PC-3 (cell line): ENCODE measurements around the gene CNST. TPM values are rescaled to one million over a fixed set of nuclear protein-coding genes. Genes with fewer than 3 reads are reported as not detected.
"Not testable (repeated sequence)": the region's sequence is repeated elsewhere in the genome, so short reads cannot be mapped to it uniquely, and the experiment has no call there.

Experiments
- ATAC-seq: fragments of 200-7000 bp; cut with Tn5 transposase; 2 replicates; pipeline ENCODE4 v1.9.1; 2020; ENCODE audit warnings: mild to moderate bottlenecking, moderate library complexity
- BruUV-seq: library from RNA; stranded (reverse); fragments of 400-500 nt; replicated peaks from 2 replicates; lab custom pipeline; 2021; lab: Mats Ljungman, UMichigan
- CTCF ChIA-PET: fragments of 300-600 bp; sonication (Branson Sonifier 250); formaldehyde crosslinking; loops from one replicate; lab custom pipeline; 2022; ENCODE audit warnings: antibody characterized with exemption; lab: Charles Lee
- POLR2A ChIA-PET: fragments of 300-600 bp; sonication (Branson Sonifier 250); formaldehyde crosslinking; loops from one replicate; lab custom pipeline; 2022; ENCODE audit warnings: antibody characterized with exemption; ENCODE audit not compliant: unreplicated experiment; lab: Charles Lee
- DNase-seq: peaks from one replicate; pipeline ENCODE4 v3.0.0-alpha.2; 2015
- H2AFZ ChIP-seq: fragments of 300-600 bp; sonication (generic); 2 replicates; pipeline ENCODE4 v1.6.0; 2016; ENCODE audit warnings: antibody characterized with exemption, low read length
- H3F3A ChIP-seq: fragments of 300-600 bp; sonication (generic); one replicate; pipeline ENCODE4 v1.6.0; 2017; ENCODE audit warnings: antibody characterized with exemption, low read length, control low read depth, mild to moderate bottlenecking; ENCODE audit not compliant: unreplicated experiment
- H3K27ac ChIP-seq: fragments of 300-600 bp; sonication (generic); 2 replicates; pipeline ENCODE4 v1.5.1; 2016; ENCODE audit warnings: mild to moderate bottlenecking, low read length
- H3K27me3 ChIP-seq: fragments of 300-600 bp; sonication (generic); 2 replicates; pipeline ENCODE4 v1.6.1; 2016; ENCODE audit warnings: low read length, mixed read lengths
- H3K36me3 ChIP-seq: fragments of 300-600 bp; sonication (generic); 2 replicates; pipeline ENCODE4 v1.6.1; 2016; ENCODE audit warnings: low read depth, mixed run types, low read length, mixed read lengths
- H3K4me1 ChIP-seq: fragments of 300-600 bp; sonication (generic); 2 replicates; pipeline ENCODE4 v1.5.1; 2016; ENCODE audit warnings: low read length; ENCODE audit not compliant: insufficient read depth
- H3K4me2 ChIP-seq: fragments of 300-600 bp; sonication (generic); 2 replicates; pipeline ENCODE4 v1.6.0; 2016; ENCODE audit warnings: low read length
- H3K4me3 ChIP-seq: fragments of 300-600 bp; sonication (generic); 2 replicates; pipeline ENCODE4 v1.5.1; 2016; ENCODE audit warnings: mild to moderate bottlenecking, low read length, mixed read lengths
- H3K79me2 ChIP-seq: fragments of 300-600 bp; sonication (generic); 2 replicates; pipeline ENCODE4 v1.6.1; 2017; ENCODE audit warnings: low read length, mixed read lengths
- H3K9ac ChIP-seq: fragments of 300-600 bp; sonication (generic); 2 replicates; pipeline ENCODE4 v1.6.0; 2016; ENCODE audit warnings: mild to moderate bottlenecking, low read length
- H3K9me2 ChIP-seq: fragments of 300-600 bp; sonication (generic); replicated peaks from 2 replicates; pipeline ENCODE4 v1.6.1; 2016; ENCODE audit warnings: mixed run types, low read length, mixed read lengths
- H3K9me3 ChIP-seq: fragments of 300-600 bp; sonication (generic); 2 replicates; pipeline ENCODE4 v1.6.1; 2016; ENCODE audit warnings: low read length, mixed read lengths
- H4K20me1 ChIP-seq: fragments of 300-600 bp; sonication (generic); 2 replicates; pipeline ENCODE4 v1.6.1; 2016; ENCODE audit warnings: low read length, mixed read lengths
- EZH2 ChIP-seq: fragments of 300-600 bp; sonication (generic); IDR thresholded peaks from one replicate; pipeline ENCODE4 v1.6.1; 2017; ENCODE audit warnings: antibody characterized with exemption, mild to moderate bottlenecking, low read length; ENCODE audit not compliant: unreplicated experiment
- EZH2phosphoT487 ChIP-seq: fragments of 300-600 bp; sonication (generic); IDR thresholded peaks from 2 replicates; pipeline ENCODE4 v1.6.1; 2018; ENCODE audit warnings: mild to moderate bottlenecking, antibody characterized with exemption, low read length, borderline replicate concordance
- intact Hi-C: fragments of 100-400 bp; cut with micrococcal nuclease; formaldehyde crosslinking; loops from 2 replicates; pipeline ENCODE4 v1.9.0; 2023
- total RNA-seq: library from RNA; depleted of rRNA; stranded (reverse); fragments of >200 nt; gene quantifications from 2 replicates; pipeline ENCODE4 v1.2.3, GENCODE V29; 2014
- TF ChIP-seq, protein P1 (sequence below): fragments of 300-600 bp; sonication (generic); conservative IDR thresholded peaks from 2 replicates; pipeline ENCODE4 v1.5.1; 2017; ENCODE audit warnings: antibody characterized with exemption, low read depth, mild to moderate bottlenecking, low read length

The CNST gene
- total RNA-seq, 1 experiment from 2014 or later: 13.5 TPM

DNA sequence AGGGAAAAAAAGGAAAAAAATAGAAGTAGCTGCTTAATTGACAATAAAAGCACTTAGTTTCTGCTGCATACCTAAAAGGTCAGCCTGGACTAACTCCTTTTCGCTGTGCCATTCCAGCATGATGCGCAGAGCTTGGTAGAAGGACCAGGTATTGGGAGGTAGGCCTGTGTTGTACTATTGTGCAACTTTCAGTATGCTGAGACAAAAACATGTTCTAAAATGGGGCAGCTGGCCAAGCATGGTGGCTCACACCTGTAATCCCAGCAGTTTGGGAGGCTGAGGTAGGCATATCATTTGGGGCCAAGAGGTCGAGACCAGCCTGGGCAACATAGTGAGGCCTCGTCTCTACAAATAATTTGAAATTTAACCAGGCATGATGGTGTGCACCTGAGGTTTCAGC lies 142.9 kb downstream of the CNST start:
- Histone ChIP-seq H3K36me3 (no peaks in the 10 kb centered on the region), H3F3A (no peaks in the 10 kb centered on the region), H3K9ac (no peak overlapping the region), H3K9me3 (no peaks in the 10 kb centered on the region), H3K79me2 (no peaks in the 10 kb centered on the region), H3K27me3 (no peaks in the 10 kb centered on the region), H3K4me1 (peaks cover 19% of the 10 kb centered on the region), H3K4me3 (no peak overlapping the region), H3K4me2 (no peak overlapping the region), H3K27ac (peak overlapping the region; percentile 30; the same call in 1 of the 2 replicates), H3K9me2 (no peaks in the 10 kb centered on the region), H4K20me1 (no peaks in the 10 kb centered on the region), H2AFZ (no peak overlapping the region)
- no peak for ATAC-seq
- intact Hi-C loops: no loop called here
- no TSS peak for BruUV-seq
- DNase-seq: no peak
- ChIA-PET POLR2A (no interaction called here), CTCF (no interaction called here)
- TF ChIP-seq EZH2phosphoT487 (no peak), EZH2 (no peak)
- TF ChIP-seq, protein P1, sequence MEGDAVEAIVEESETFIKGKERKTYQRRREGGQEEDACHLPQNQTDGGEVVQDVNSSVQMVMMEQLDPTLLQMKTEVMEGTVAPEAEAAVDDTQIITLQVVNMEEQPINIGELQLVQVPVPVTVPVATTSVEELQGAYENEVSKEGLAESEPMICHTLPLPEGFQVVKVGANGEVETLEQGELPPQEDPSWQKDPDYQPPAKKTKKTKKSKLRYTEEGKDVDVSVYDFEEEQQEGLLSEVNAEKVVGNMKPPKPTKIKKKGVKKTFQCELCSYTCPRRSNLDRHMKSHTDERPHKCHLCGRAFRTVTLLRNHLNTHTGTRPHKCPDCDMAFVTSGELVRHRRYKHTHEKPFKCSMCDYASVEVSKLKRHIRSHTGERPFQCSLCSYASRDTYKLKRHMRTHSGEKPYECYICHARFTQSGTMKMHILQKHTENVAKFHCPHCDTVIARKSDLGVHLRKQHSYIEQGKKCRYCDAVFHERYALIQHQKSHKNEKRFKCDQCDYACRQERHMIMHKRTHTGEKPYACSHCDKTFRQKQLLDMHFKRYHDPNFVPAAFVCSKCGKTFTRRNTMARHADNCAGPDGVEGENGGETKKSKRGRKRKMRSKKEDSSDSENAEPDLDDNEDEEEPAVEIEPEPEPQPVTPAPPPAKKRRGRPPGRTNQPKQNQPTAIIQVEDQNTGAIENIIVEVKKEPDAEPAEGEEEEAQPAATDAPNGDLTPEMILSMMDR: no peak

DNA sequence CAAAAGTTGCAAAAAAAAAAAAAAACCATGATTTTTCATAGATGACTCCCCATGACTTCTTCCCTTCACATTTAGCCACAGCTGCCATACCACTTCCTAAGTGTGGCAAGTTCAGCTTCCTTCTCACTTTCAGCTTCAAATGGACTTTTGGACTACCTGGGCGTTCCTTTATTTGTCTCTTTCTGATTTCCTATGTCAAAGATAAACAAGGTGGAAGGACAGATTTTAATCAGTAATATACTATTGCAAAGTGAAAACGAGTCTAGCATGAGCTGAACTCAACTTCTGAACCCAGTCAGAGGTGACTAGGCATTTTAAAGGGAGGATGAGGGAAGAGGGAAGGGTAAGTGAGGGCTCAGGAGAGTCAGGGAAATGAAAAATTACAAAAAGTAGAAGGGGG lies 143.6 kb downstream of the CNST start:
- Histone ChIP-seq H3K4me2 (no peak overlapping the region), H2AFZ (0 out of 2 replicates have a peak overlapping the region, but pooled peaks have one; percentile 18), H3K9me2 (no peaks in the 10 kb centered on the region), H3K79me2 (no peaks in the 10 kb centered on the region), H3K36me3 (no peaks in the 10 kb centered on the region), H3F3A (no peaks in the 10 kb centered on the region), H4K20me1 (no peaks in the 10 kb centered on the region), H3K27ac (peak overlapping the region; percentile 30), H3K9ac (no peak overlapping the region), H3K9me3 (no peaks in the 10 kb centered on the region), H3K4me3 (no peak overlapping the region), H3K4me1 (peaks cover 12% of the 10 kb centered on the region), H3K27me3 (no peaks in the 10 kb centered on the region)
- CTCF ChIA-PET: no interaction called here
- ATAC-seq (no peak), DNase-seq (no peak)
- BruUV-seq: no TSS peak
- no peak for TF ChIP-seq EZH2
- TF ChIP-seq EZH2phosphoT487: no peak
- TF ChIP-seq, protein P1: no peak
- POLR2A ChIA-PET: interaction anchor here (0.6 kb wide), 1 partner anchor 44 kb away, joined by 5 read pairs; no protein-coding TSS in a partner anchor
- intact Hi-C loops: no loop called here

DNA sequence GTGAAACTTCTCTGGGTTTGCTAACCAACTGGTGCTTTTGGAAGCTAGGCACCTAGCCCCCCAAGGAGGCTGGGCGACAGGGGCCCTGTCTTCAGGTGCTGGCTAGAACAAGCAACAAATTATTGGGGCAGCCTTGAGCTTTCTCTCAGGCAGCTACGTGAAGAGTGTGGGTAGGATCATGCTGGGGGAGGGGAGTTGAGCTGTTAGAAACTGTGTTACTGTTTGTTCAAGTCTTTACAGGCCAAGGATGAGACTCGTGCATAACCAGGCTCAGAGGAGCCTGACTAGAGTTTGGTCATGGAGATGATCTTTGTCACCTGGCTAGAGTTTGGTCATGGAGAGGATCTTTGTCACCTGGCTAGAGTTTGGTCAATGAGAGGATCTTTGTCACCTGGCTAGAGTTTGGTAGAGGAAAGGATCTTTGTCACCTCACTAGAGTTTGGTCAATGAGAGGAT lies 145.3 kb downstream of the CNST start:
- no peaks in the 10 kb centered on the region for H3K36me3 ChIP-seq
- no peak for DNase-seq
- H3K4me1 ChIP-seq: no peaks in the 10 kb centered on the region
- no peaks in the 10 kb centered on the region for H3K9me3 ChIP-seq
- H3K27ac ChIP-seq: no peak overlapping the region
- no peak overlapping the region for H3K4me2 ChIP-seq
- H2AFZ ChIP-seq: no peak overlapping the region
- H3K79me2 ChIP-seq: no peaks in the 10 kb centered on the region
- ChIA-PET POLR2A (no interaction called here), CTCF (no interaction called here)
- no peaks in the 10 kb centered on the region for H3K27me3 ChIP-seq
- no peaks in the 10 kb centered on the region for H3F3A ChIP-seq
- TF ChIP-seq EZH2phosphoT487 (no peak), EZH2 (no peak)
- TF ChIP-seq, protein P1: no peak
- no peak overlapping the region for H3K9ac ChIP-seq
- intact Hi-C loops: no loop called here
- no peaks in the 10 kb centered on the region for H4K20me1 ChIP-seq
- H3K9me2 ChIP-seq: no peaks in the 10 kb centered on the region
- BruUV-seq: no TSS peak
- no peak for ATAC-seq
- H3K4me3 ChIP-seq: no peak overlapping the region

DNA sequence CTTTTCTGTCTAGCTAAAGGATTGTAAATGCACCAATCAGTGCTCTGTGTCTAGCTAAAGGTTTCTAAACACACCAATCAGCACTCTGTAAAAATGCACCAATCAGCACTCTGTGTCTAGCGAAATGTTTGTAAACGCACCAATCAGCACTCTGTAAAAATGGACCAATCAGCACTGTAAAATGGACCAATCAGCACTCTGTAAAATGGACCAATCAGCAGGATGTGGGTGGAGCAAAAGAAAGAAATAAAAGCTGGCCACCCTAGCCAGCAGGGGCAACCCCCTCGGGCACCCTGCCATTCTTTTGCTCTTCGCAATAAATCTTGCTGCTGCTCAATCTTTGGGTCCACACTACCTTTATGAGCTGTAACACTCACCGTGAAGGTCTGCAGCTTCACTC lies 146.2 kb downstream of the CNST start:
- ATAC-seq, H2AFZ ChIP-seq, H3K4me2 ChIP-seq, H3K4me1 ChIP-seq, H3K79me2 ChIP-seq, H3F3A ChIP-seq, H3K9me3 ChIP-seq, DNase-seq, H3K27me3 ChIP-seq, H4K20me1 ChIP-seq, H3K27ac ChIP-seq, H3K9me2 ChIP-seq, H3K36me3 ChIP-seq, POLR2A ChIA-PET, CTCF ChIA-PET, BruUV-seq, H3K9ac ChIP-seq, intact Hi-C loops, H3K4me3 ChIP-seq: not testable (repeated sequence)
